Liver (tissue), 9 donors: Measurements from ENCODE around the gene MAP4K1. TPM values are rescaled to one million over a fixed set of nuclear protein-coding genes. Genes with fewer than 3 reads are reported as not detected.

Experiments used
- DNase-seq: peaks from one replicate; pipeline ENCODE4 v3.0.0-alpha.2; 2017; ENCODE audit warnings: low spot score
- H3K27ac ChIP-seq, 2 donors: one replicate each; pipeline ENCODE4 v1.7.0; 2013; ENCODE audit warnings: inconsistent platforms in 2 of 2, low read length in 2 of 2, control low read depth in 1 of 2, low read depth in 1 of 2, mild to moderate bottlenecking in 1 of 2
- H3K27me3 ChIP-seq, 4 donors: one replicate each; pipeline versions ENCODE4 v1.6.1 to v1.7.0; 2013; ENCODE audit warnings: low read length in 3 of 4, inconsistent platforms in 1 of 4, mild to moderate bottlenecking in 1 of 4, moderate library complexity in 1 of 4; ENCODE audit not compliant: control insufficient read depth in 4 of 4, insufficient read depth in 4 of 4
- H3K36me3 ChIP-seq, 4 donors: one replicate each; pipeline versions ENCODE4 v1.6.1 to v1.7.0; 2013; ENCODE audit warnings: low read length in 3 of 4, mild to moderate bottlenecking in 3 of 4, low read depth in 1 of 4, moderate library complexity in 1 of 4; ENCODE audit not compliant: control insufficient read depth in 4 of 4, insufficient read depth in 3 of 4
- H3K4me1 ChIP-seq, 4 donors: one replicate each; pipeline versions ENCODE4 v1.6.1 to v1.7.0; 2013; ENCODE audit warnings: low read length in 3 of 4, mild to moderate bottlenecking in 3 of 4, moderate library complexity in 1 of 4; ENCODE audit not compliant: control insufficient read depth in 4 of 4, insufficient read depth in 4 of 4
- H3K4me3 ChIP-seq, 3 donors: one replicate each; pipeline versions ENCODE4 v1.6.1 to v1.7.0; 2013; ENCODE audit warnings: low read length in 3 of 3, control low read depth in 1 of 3, low read depth in 1 of 3, mild to moderate bottlenecking in 1 of 3
- H3K9ac ChIP-seq, 2 donors: one replicate each; pipeline ENCODE4 v1.7.0; 2013; ENCODE audit warnings: low read length in 2 of 2, mild to moderate bottlenecking in 2 of 2, moderate library complexity in 2 of 2, control low read depth in 1 of 2, low read depth in 1 of 2
- H3K9me3 ChIP-seq, 4 donors: one replicate each; pipeline versions ENCODE4 v1.6.1 to v1.7.0; 2013; ENCODE audit warnings: low read length in 3 of 4; ENCODE audit not compliant: control insufficient read depth in 4 of 4
- ATF3 ChIP-seq: IDR thresholded peaks from 2 replicates; pipeline ENCODE4 v1.6.1; 2016; ENCODE audit warnings: antibody characterized with exemption
- CTCF ChIP-seq: fragments of 150-350 bp; IDR thresholded peaks from 2 replicates; pipeline ENCODE4 v1.5.1; 2017; ENCODE audit warnings: improper control_type of control experiment, low read depth, low read length; ENCODE audit not compliant: missing input control
- EGR1 ChIP-seq, 2 donors: IDR thresholded peaks; 2 replicates each; pipeline ENCODE4 v1.6.1; 2016 to 2018; ENCODE audit warnings: antibody characterized with exemption in 2 of 2, low read depth in 2 of 2
- FOXA1 ChIP-seq: IDR thresholded peaks from 2 replicates; pipeline ENCODE4 v1.6.1; 2016; ENCODE audit warnings: antibody characterized with exemption
- FOXA2 ChIP-seq: IDR thresholded peaks from 2 replicates; pipeline ENCODE4 v1.6.1; 2016; ENCODE audit warnings: antibody characterized with exemption
- GABPA ChIP-seq, 2 donors: IDR thresholded peaks in 1 of 2; conservative IDR thresholded peaks in 1 of 2; 2 replicates each; pipeline ENCODE4 v1.6.1; 2016; ENCODE audit warnings: antibody characterized with exemption in 2 of 2, mild to moderate bottlenecking in 1 of 2, moderate library complexity in 1 of 2
- HNF4A ChIP-seq, 2 donors: conservative IDR thresholded peaks; 2 replicates each; pipeline ENCODE4 v1.6.1; 2016; ENCODE audit warnings: antibody characterized with exemption in 2 of 2, mild to moderate bottlenecking in 2 of 2
- HNF4G ChIP-seq: IDR thresholded peaks from 2 replicates; pipeline ENCODE4 v1.6.1; 2016; ENCODE audit warnings: antibody characterized with exemption
- JUND ChIP-seq, 2 donors: IDR thresholded peaks; 2 replicates each; pipeline ENCODE4 v1.6.1; 2016; ENCODE audit warnings: antibody characterized with exemption in 2 of 2
- MAX ChIP-seq: IDR thresholded peaks from 2 replicates; pipeline ENCODE4 v1.6.1; 2016; ENCODE audit warnings: antibody characterized with exemption
- NR2F2 ChIP-seq: IDR thresholded peaks from 2 replicates; pipeline ENCODE4 v1.6.1; 2016; ENCODE audit warnings: antibody characterized with exemption
- RAD21 ChIP-seq, 2 donors: IDR thresholded peaks; 2 replicates each; pipeline ENCODE4 v1.6.1; 2016; ENCODE audit warnings: antibody characterized with exemption in 2 of 2, mild to moderate bottlenecking in 2 of 2
- REST ChIP-seq: IDR thresholded peaks from 2 replicates; pipeline ENCODE4 v1.6.1; 2016; ENCODE audit warnings: antibody characterized with exemption, mild to moderate bottlenecking
- RXRA ChIP-seq, 2 donors: IDR thresholded peaks; 2 replicates each; pipeline ENCODE4 v1.6.1; 2017 to 2018; ENCODE audit warnings: antibody characterized with exemption in 2 of 2, mild to moderate bottlenecking in 1 of 2
- SP1 ChIP-seq: IDR thresholded peaks from 2 replicates; pipeline ENCODE4 v1.6.1; 2018; ENCODE audit warnings: antibody characterized with exemption, mild to moderate bottlenecking
- TAF1 ChIP-seq: conservative IDR thresholded peaks from 2 replicates; pipeline ENCODE4 v1.6.1; 2016; ENCODE audit warnings: antibody characterized with exemption, mild to moderate bottlenecking
- YY1 ChIP-seq: IDR thresholded peaks from 2 replicates; pipeline ENCODE4 v1.6.1; 2016; ENCODE audit warnings: antibody characterized with exemption, mild to moderate bottlenecking
- ZBTB33 ChIP-seq: IDR thresholded peaks from 2 replicates; pipeline ENCODE4 v1.6.1; 2016; ENCODE audit warnings: antibody characterized with exemption
- WGBS: extraction: QIAGEN DNeasy Blood & Tissue Kit; methylation state at CpG from one replicate; pipeline ENCODE4 v1.1.7; 2013; 5-methylcytosine and 5-hydroxymethylcytosine counted together
- polyA plus RNA-seq, 2 donors: library from polyadenylated mRNA; stranded (reverse) in 1 of 2; unstranded in 1 of 2; fragments of 200-250 nt in 1 of 2; fragments of >200 nt in 1 of 2; fragmentation: Nextera tagmentation in 1 of 2; extraction: Ambion mirVana in 1 of 2; gene quantifications; one replicate each; pipeline versions ENCODE4 v1.2.1 to v1.2.3, GENCODE V29; 2013 to 2015
- total RNA-seq, 2 donors: library from RNA; depleted of rRNA; stranded (reverse); fragments of >200 nt; gene quantifications; one replicate each; pipeline ENCODE4 v1.2.3, GENCODE V29; 2014
- donor health status: healthy.
- donor health status: healthy.
- donor health status: healthy.
- donor health status: healthy.
- donor health status: healthy.

Gene MAP4K1
- total and polyA plus RNA-seq, 4 donors, result 0.89 to 3.1 (median 1.9) TPM

- TF ChIP-seq MAX (no peak), REST (peak; percentile 29), FOXA2 (peak; percentile 6), FOXA1 (peak; percentile 8), RAD21 (IDR thresholded peaks at IDR 0.05) (peak; percentile 14 to 27), JUND (IDR thresholded peaks at IDR 0.05) (no peak), HNF4A (conservative IDR thresholded peaks at IDR 0.05) (peak; percentile 20 to 23), GABPA (IDR thresholded peaks at IDR 0.05 in 1 of 2, conservative IDR thresholded peaks at IDR 0.05 in 1 of 2) (no peak), TAF1 (no peak), HNF4G (no peak), ZBTB33 (no peak), NR2F2 (peak; percentile 33), SP1 (peak; percentile 51), YY1 (peak; percentile 32), RXRA (IDR thresholded peaks at IDR 0.05) (peak; percentile 74 to 79), EGR1 (IDR thresholded peaks at IDR 0.05; ENCODE audit: low read depth in 2 of 2) (no peak), ATF3 (no peak), CTCF (no peak)
- Histone ChIP-seq H3K27me3 (no peaks in the 10 kb centered on the region), H3K4me1 (peaks cover 33 to 90% (median 80%) of the 10 kb centered on the region in 4 donors), H3K27ac (peak overlapping the region; percentile 91), H3K9ac (no peak overlapping the region), H3K36me3 (no peaks in the 10 kb centered on the region), H3K4me3 (no peak overlapping the region), H3K9me3 (no peaks in the 10 kb centered on the region)
- 14% methylated on average over 6 of the region's 6 CpGs for WGBS
- DNase-seq, result no peak
Measured at GRCh38 chr19:38654628-38655055, 36.9 kb upstream of the MAP4K1 start.
